ENCODE results near the gene UBA6.

UBA6 gene

DNA sequence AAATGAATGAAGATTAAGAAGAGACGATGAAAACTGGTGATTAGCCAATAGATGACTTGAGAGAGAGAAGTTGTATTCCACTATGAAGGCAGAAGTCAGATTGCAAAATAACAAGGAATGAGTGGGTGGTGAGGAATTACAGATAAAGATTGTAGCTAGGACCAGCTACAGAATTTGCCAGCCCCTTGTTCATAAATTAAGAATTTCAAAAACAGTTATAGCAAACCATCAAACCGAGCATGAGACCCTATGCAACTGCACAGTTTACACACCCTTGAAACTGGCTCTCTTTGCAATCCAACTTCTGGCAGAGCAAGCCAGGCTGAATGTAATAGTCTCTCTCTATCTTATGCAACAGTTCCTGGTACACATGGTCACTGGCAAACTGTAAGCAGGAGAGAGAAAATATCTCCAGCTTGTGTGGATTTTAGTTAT is 107.2 kb downstream of the UBA6 start:
- TF ChIP-seq GATA3 (IDR thresholded peaks at IDR 0.05; ENCODE audit: low read depth, low read length) (no peak), GATA2 (IDR thresholded peaks at IDR 0.05; ENCODE audit: low read depth, low read length) (no peak)

DNA sequence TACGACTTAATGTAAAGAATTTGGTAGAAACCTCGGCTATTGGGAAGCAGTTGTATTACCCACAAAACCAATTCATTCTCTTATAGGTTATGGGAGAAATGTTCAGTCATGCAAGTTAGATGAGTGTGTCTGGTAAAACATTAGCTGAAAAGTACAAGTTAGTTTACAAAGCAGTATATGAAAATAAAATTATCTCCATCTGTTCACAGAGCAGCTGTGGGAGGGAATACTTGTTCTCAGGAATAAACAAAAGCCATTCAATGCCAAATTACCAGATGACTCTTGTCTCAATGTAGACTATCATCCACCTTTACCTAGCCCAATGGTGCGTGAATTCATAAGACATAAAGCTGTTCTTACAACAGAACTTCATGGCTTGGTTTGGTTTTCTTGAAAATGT is 113.8 kb downstream of the UBA6 start:
- TF ChIP-seq GATA3 (IDR thresholded peaks at IDR 0.05; ENCODE audit: low read depth, low read length) = no peak
- no peak for TF ChIP-seq GATA2 (IDR thresholded peaks at IDR 0.05; ENCODE audit: low read depth, low read length)

DNA sequence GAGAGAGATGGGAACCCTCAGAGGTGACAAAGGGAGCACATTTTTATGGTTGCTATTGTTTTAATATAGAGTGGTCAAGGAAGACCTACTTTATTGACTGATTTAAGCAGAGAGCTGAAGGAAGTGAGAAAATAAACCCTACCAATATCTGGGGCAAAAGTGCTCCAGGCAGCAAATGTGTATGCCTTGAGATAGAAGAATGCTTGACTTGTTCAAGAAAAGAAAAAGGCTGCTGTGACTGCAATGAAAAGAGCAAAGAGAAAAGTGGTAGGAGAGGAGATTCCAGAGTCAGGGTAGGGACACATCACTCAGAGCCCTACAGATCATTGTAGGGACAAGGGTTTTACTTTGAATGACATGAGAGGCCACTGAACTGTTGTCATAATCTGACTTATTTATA is 116.5 kb downstream of the UBA6 start:
- no peak for TF ChIP-seq GATA3 (IDR thresholded peaks at IDR 0.05; ENCODE audit: low read depth, low read length)
- TF ChIP-seq GATA2 (IDR thresholded peaks at IDR 0.05; ENCODE audit: low read depth, low read length) = no peak

DNA sequence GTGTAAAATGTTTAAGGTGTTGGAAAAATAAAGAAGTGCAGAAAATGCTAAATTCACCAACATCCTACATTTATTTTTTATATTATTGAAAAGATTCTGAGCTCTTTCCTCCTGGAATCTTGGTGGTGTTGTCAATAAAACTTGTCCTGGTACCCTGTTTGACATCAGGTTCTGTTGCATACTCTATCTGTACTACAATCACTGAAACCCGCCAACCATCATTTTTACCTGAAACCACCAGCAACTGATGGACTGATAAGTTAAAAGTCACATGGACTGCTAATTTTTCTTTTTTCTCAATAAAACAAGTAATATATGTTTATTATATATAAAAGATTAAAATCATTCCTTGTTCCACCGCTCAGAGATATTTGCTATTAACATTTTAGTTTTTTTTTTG is 119.0 kb downstream of the UBA6 start:
- TF ChIP-seq GATA3 (IDR thresholded peaks at IDR 0.05; ENCODE audit: low read depth, low read length) (no peak), GATA2 (IDR thresholded peaks at IDR 0.05; ENCODE audit: low read depth, low read length) (no peak)

DNA sequence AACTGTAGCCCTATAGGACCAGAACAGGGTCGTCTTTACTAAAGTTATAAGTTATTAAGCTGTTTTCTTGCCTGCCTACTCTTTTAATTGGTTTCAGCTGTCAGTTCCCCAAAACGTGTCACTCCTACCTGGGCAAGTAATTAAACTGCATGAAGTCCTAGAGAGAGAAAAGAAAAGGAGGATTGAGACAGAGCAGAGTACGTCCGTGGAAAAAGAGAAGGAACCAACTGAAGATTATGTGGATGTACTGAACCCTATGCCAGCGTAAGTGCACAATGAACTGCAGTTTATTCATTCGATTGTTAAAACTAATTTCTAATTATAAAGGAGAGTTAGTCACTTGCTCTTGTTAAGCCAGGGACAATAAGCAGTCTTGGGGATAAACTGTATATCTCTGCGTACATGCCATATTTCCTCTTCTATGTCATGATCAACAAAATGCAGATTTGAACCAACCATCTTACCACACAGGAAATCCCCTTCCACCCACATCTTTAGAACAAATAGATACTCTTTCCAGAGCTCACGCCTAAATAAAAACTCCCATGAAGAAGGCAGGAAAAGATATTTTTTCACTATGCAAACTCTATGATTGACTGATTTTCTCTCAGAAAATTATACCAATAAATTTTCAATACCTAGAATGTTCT is 119.6 kb downstream of the UBA6 start:
- TF ChIP-seq GATA3 (IDR thresholded peaks at IDR 0.05; ENCODE audit: low read depth, low read length) = no peak
- no peak for TF ChIP-seq GATA2 (IDR thresholded peaks at IDR 0.05; ENCODE audit: low read depth, low read length)

DNA sequence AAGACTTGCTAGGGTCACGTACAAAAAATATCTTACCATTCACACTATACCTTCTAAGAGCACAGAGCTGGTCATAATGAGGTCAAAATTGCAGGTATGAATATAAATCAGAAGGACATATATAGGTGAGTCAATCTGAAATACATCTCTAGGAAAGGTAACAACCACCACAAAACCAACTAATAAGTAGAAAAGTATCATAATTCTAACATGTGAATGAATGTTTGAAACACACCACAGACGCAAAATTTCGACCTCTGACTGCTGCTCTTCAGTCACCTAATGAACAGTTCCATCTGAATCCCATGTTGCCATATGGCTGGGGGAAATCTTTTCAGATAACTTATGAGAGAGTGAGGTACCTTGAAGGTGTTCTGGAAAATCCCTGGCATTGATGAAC is 120.4 kb downstream of the UBA6 start:
- no peak for TF ChIP-seq GATA2 (IDR thresholded peaks at IDR 0.05; ENCODE audit: low read depth, low read length)
- no peak for TF ChIP-seq GATA3 (IDR thresholded peaks at IDR 0.05; ENCODE audit: low read depth, low read length)

DNA sequence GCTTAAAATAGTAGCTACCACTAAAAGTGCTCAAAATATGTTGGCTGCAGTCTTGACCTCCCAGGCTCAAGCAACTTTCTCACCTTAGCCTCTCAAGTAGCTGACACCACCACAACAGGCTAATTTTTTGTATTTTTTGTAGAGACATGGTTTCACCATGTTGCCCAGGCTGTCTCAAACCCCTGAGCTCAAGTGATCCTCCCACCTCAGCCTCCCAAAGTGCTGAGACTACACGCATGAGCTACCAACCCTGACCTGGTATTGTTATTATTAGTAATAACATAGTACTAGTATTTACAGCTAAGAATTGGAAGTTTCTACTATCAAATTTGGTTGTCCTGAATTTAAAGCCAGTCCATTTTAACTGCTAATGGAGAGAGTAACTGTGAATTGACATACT is 124.4 kb downstream of the UBA6 start:
- TF ChIP-seq GATA2 (IDR thresholded peaks at IDR 0.05; ENCODE audit: low read depth, low read length) (no peak), GATA3 (IDR thresholded peaks at IDR 0.05; ENCODE audit: low read depth, low read length) (no peak)

DNA sequence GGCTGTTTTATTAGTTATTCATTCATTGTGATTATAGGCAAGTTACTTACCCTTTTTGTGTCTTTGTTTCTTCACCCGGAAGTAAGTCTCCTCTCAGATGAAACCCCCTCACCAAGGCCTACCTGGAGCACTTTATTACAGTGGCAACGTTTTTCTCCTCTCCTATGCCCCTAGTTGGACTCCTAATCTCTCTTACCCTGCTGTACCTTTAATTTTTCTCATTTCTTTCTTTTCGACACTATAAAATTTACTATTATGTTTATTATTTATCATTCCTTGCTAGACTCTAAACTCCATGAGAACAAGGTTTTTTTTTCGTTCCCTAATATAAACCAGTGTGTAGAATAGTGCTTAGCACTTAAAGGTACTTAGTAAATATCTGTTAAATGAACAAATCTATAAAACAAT is 124.9 kb downstream of the UBA6 start:
- TF ChIP-seq GATA2 (IDR thresholded peaks at IDR 0.05; ENCODE audit: low read depth, low read length) (no peak), GATA3 (IDR thresholded peaks at IDR 0.05; ENCODE audit: low read depth, low read length) (no peak)

DNA sequence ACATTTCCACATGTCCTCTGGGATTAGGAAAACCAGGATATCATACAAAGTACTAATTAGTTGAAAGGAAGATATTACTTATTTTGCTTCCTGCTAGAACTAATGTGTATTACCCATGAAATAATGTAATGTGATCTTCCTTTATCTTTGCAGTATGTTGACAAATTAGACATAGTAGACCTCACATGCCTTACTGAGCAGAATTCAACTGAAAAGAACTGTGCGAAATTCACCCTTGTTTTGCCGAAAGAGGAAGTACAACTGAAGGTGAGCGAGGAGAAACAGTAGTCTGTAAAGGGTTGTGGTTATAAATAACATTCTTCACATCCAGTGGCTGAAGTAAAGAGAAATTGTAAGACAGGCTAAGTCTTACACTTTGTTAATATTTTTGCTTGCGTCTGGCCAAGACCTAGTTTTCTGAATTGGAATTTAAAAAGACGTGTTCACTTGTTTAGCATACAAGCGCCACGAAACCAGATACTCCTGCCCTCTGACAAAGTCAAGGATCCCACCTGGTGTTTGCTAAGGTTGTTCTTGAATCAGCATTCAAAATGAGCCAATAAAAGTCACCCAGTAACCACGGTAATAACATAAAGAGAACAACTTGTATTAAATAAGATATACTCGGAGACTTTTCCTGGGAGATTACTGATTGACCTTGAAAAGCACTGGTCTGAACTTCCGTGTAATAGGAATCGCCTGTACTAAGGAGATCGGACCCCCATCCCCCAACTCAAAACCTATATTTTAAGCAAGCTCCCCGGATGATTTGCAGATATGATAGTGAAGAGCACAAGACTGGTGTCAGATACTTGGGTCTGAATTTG is 125.5 kb downstream of the UBA6 start:
- TF ChIP-seq GATA2 (IDR thresholded peaks at IDR 0.05; ENCODE audit: low read depth, low read length) (no peak), GATA3 (IDR thresholded peaks at IDR 0.05; ENCODE audit: low read depth, low read length) (no peak)

DNA sequence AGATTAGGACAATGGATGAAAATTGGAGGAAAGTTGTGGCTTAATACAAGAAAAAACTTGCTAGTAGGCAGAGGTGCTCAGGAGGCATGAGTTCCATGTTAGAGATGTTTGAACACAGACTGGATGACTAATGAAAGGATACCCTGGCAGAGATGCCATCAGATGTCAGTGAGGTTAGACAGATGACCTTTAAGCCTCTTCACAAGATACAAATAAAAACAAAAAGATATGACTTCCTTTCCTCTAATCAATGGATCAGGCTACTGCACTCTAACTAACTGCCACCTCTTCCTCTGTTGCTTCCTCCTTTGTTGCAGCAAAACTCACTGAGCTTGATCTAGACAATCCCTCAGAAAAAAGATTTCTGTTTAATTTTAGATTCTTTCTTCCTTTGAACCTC is 127.8 kb downstream of the UBA6 start:
- no peak for TF ChIP-seq GATA2 (IDR thresholded peaks at IDR 0.05; ENCODE audit: low read depth, low read length)
- TF ChIP-seq GATA3 (IDR thresholded peaks at IDR 0.05; ENCODE audit: low read depth, low read length) = no peak

DNA sequence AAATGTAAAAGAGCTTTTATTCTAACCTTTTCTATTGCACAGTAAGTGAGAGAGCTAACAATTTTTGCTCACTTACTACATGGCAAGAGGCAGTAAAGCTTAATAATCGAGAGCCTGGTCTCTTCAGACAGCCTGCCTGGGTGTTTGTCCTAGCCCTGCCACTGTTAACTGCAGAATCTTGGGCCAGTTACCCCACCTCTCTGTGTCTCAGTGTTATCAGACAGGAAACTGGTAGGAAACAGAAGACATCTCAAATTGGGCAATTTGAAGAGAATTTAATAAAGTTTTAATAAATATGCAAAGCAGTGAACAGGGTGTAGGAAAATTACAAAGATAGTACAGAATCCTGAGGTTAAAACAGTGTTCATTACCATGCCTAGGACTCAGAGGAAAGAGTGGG is 129.0 kb downstream of the UBA6 start:
- TF ChIP-seq GATA3 (IDR thresholded peaks at IDR 0.05; ENCODE audit: low read depth, low read length) (no peak), GATA2 (IDR thresholded peaks at IDR 0.05; ENCODE audit: low read depth, low read length) (no peak)

DNA sequence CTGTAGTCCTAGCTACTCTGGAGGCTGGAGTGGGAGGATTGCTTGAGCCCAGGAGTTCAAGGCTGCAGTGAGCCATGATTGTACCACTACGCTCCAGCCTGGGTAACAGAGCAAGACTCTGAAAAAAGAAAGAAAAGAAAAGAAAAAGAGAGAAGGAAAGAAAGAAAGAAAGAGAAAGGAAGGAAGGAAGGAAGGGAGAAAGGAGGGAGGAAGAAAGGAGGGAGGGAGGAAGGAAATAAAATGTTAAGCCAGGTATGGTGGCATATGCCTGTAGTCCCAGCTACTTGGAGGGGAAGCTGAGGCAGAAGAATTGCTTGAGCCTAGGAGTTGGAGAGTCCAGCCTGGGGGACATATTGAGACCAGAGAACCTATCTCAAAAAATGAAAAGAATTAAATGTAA is 130.4 kb downstream of the UBA6 start:
- no peak for TF ChIP-seq GATA3 (IDR thresholded peaks at IDR 0.05; ENCODE audit: low read depth, low read length)
- TF ChIP-seq GATA2 (IDR thresholded peaks at IDR 0.05; ENCODE audit: low read depth, low read length) = no peak

DNA sequence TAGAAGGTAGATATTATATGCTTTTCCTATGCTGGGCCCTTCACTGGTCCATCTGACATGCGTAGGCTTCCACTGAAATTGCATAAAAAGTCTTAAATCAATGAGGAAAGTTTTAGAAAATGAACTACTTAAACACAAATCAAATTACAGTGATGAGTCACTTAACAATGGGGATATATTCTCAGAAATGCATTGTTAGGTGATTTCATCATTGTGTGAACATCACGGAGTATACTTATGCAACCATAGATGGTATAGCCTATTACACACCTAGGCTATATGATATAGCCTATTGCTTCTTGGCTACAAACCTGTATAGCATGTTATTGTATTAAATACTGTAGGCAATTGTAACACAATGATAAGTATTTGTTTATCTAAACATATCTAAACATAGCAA is 132.1 kb downstream of the UBA6 start:
- TF ChIP-seq GATA2 (IDR thresholded peaks at IDR 0.05; ENCODE audit: low read depth, low read length) = no peak

DNA sequence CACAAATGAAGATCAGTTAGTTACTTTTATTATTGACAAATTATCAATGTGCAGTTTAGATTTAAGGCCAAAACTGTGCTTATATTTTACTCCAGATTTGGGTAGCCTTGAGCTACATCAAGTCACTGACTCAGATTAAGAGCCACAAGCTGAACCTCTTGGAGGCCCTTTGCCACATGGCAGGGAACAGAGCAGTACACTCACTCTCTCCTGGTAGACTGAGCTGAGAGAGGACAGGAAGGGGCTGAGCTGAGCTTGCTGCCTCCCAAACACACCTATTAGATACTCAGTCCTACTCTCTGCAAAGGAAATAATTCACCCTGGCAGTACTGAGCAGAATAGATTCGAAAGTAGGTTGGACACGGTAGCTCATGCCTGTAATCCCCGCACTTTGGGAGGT is 134.6 kb downstream of the UBA6 start:
- TF ChIP-seq GATA2 (IDR thresholded peaks at IDR 0.05; ENCODE audit: low read depth, low read length) (no peak), GATA3 (IDR thresholded peaks at IDR 0.05; ENCODE audit: low read depth, low read length) (no peak)

DNA sequence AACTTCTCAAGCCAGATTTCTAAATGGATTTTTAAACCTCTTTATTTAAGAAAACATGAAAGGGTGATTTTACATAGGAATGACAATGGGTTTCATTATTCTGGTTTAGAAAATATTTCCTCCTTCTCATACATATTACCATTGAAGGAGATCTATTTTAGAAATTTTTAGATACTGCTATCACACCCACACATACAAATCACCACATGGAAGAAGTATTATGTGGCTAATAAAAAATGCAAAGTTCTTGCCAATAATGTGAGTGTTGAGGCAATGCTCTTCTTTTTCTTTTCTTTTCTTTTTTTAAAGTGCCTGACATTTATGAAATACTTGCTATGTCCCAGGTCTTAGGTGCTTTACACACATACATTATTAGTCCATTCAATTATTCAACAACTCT is 135.7 kb downstream of the UBA6 start:
- TF ChIP-seq GATA2 (IDR thresholded peaks at IDR 0.05; ENCODE audit: low read depth, low read length) = no peak
- no peak for TF ChIP-seq GATA3 (IDR thresholded peaks at IDR 0.05; ENCODE audit: low read depth, low read length)

Data from SH-SY5Y (cell line).